GM12878 (cell line): ENCODE data around the gene S100A12. TPM values are rescaled to one million over a fixed set of nuclear protein-coding genes. Genes with fewer than 3 reads are reported as not detected.

Source experiments
- ATAC-seq: fragments of 200-7000 bp; cut with Tn5 transposase; 3 replicates; pipeline ENCODE4 v1.9.1; 2020; ENCODE audit warnings: mild to moderate bottlenecking, moderate library complexity
- Bru-seq: library from RNA; stranded (reverse); fragments of 400-500 nt; gene quantifications from one replicate; lab custom pipeline; 2021; lab: Mats Ljungman, UMichigan
- BruChase-seq, 2 experiments: library from RNA; stranded (reverse); fragments of 400-500 nt; gene quantifications; one replicate each; lab custom pipeline; 2021; lab: Mats Ljungman, UMichigan
- BruUV-seq: library from RNA; stranded (reverse); fragments of 400-500 nt; replicated peaks from 2 replicates; lab custom pipeline; 2021; lab: Mats Ljungman, UMichigan
- CTCF ChIA-PET: fragments of 300-600 bp; sonication (Branson Sonifier 250); formaldehyde crosslinking; extraction: SDS; loops from one replicate; lab custom pipeline; 2021; ENCODE audit warnings: inconsistent platforms; lab: Yijun Ruan, JAX
- POLR2A ChIA-PET: fragments of 350-600 bp; formaldehyde crosslinking; extraction: SDS; loops from one replicate; lab custom pipeline; 2021; ENCODE audit warnings: inconsistent platforms; lab: Charles Lee
- RAD21 ChIA-PET: fragments of 300-600 bp; sonication (Branson Sonifier 250); formaldehyde crosslinking; loops from one replicate; lab custom pipeline; 2023; ENCODE audit warnings: antibody characterized with exemption; ENCODE audit not compliant: unreplicated experiment; lab: Charles Lee
- SMC1A ChIA-PET: fragments of 300-600 bp; sonication (Branson Sonifier 250); formaldehyde crosslinking; loops from one replicate; lab custom pipeline; 2023; ENCODE audit not compliant: unreplicated experiment, uncharacterized antibody; lab: Charles Lee
- DNase-seq: peaks from one replicate; pipeline ENCODE4 v3.0.0-alpha.2; 2011; ENCODE audit warnings: low read depth, low spot score
- FAIRE-seq: peaks from 3 replicates; lab custom pipeline; 2011; peaks lifted over from hg19 to GRCh38; lab: Jason Lieb, UNC
- H2AFZ ChIP-seq: 2 replicates; pipeline ENCODE4 v1.6.0; 2011; ENCODE audit warnings: low read depth, low read length, control low read depth; ENCODE audit not compliant: control insufficient read depth
- H3K27ac ChIP-seq: 2 replicates; pipeline ENCODE4 v1.5.1; 2011; ENCODE audit warnings: control low read depth; ENCODE audit not compliant: control insufficient read depth, insufficient read depth
- H3K27me3 ChIP-seq, 2 experiments: replicated peaks in 1 of 2; 2 replicates each; pipeline versions ENCODE4 v1.6.0 to v1.6.1; 2011; ENCODE audit warnings: low read length in 1 of 2; ENCODE audit not compliant: control insufficient read depth in 2 of 2, insufficient read depth in 2 of 2
- H3K36me3 ChIP-seq, 2 experiments: 2 replicates each; pipeline ENCODE4 v1.5.1; 2011; ENCODE audit warnings: low read length in 1 of 2; ENCODE audit not compliant: control insufficient read depth in 2 of 2, insufficient read depth in 2 of 2
- H3K4me1 ChIP-seq: 2 replicates; pipeline ENCODE4 v1.6.1; 2011; ENCODE audit warnings: mild to moderate bottlenecking, low read length, moderate library complexity, mixed read lengths; ENCODE audit not compliant: control insufficient read depth, insufficient read depth
- H3K4me2 ChIP-seq: 2 replicates; pipeline ENCODE4 v1.6.0; 2011; ENCODE audit warnings: control low read depth; ENCODE audit not compliant: control insufficient read depth, insufficient read depth
- H3K4me3 ChIP-seq: fragments of 200-600 bp; sonication (generic); 2 replicates; pipeline ENCODE4 v1.5.1; 2016
- H3K79me2 ChIP-seq: 2 replicates; pipeline ENCODE4 v1.6.0; 2011; ENCODE audit warnings: low read length; ENCODE audit not compliant: control insufficient read depth, insufficient read depth
- H3K9ac ChIP-seq: 2 replicates; pipeline ENCODE4 v1.8.0; 2011; ENCODE audit warnings: low read length, control low read depth, mixed read lengths; ENCODE audit not compliant: control insufficient read depth, insufficient read depth
- H3K9me3 ChIP-seq: replicated peaks from 3 replicates; pipeline ENCODE4 v1.5.1; 2011; ENCODE audit warnings: mild to moderate bottlenecking, low read length; ENCODE audit not compliant: control insufficient read depth, insufficient read depth
- H4K20me1 ChIP-seq: 2 replicates; pipeline ENCODE4 v1.6.0; 2011; ENCODE audit not compliant: control insufficient read depth, insufficient read depth
- ATF3 ChIP-seq: IDR thresholded peaks from 2 replicates; pipeline ENCODE4 v1.6.1; 2011; ENCODE audit warnings: low read depth, mild to moderate bottlenecking, low read length, moderate library complexity, borderline replicate concordance; ENCODE audit errors: extremely low read depth
- NFIC ChIP-seq: IDR thresholded peaks from 2 replicates; pipeline ENCODE4 v1.6.1; 2012; ENCODE audit warnings: low read depth, mild to moderate bottlenecking, inconsistent platforms, low read length, moderate library complexity
- NR2C1 ChIP-seq: fragments of 450-650 bp; IDR thresholded peaks from 2 replicates; pipeline ENCODE4 v1.6.1; 2017; ENCODE audit warnings: antibody characterized with exemption, mild to moderate bottlenecking, moderate library complexity
- NRF1 ChIP-seq: conservative IDR thresholded peaks from 2 replicates; pipeline ENCODE4 v1.6.1; 2011; ENCODE audit warnings: mild to moderate bottlenecking, low read depth, low read length, improper control_type of control experiment
- POU2F2 ChIP-seq: IDR thresholded peaks from 3 replicates; pipeline ENCODE4 v1.6.1; 2011; ENCODE audit warnings: low read depth, mild to moderate bottlenecking, low read length, borderline replicate concordance
- RAD21 ChIP-seq: IDR thresholded peaks from 2 replicates; pipeline ENCODE4 v1.6.1; 2011; ENCODE audit warnings: mild to moderate bottlenecking, low read depth, low read length, moderate library complexity; ENCODE audit not compliant: insufficient read depth
- RUNX3 ChIP-seq: IDR thresholded peaks from 2 replicates; pipeline ENCODE4 v1.6.1; 2012; ENCODE audit warnings: low read length, inconsistent platforms
- TCF7 ChIP-seq: IDR thresholded peaks from 2 replicates; pipeline ENCODE4 v1.6.1; 2014; ENCODE audit warnings: antibody characterized with exemption, borderline replicate concordance
- YY1 ChIP-seq: IDR thresholded peaks from 2 replicates; pipeline ENCODE4 v1.6.1; 2011; ENCODE audit warnings: low read depth, mild to moderate bottlenecking, low read length
- WGBS: methylation state at CpG from one replicate; pipeline ENCODE4 v1.1.6; 2016; ENCODE audit warnings: low lambda C conversion rate; ENCODE audit not compliant: insufficient replicate concordance, insufficient coverage; ENCODE audit errors: missing lambda C conversion rate; 5-methylcytosine and 5-hydroxymethylcytosine counted together
- in situ Hi-C: fragments of 300-500 bp; cut with MboI; formaldehyde crosslinking; loops from 9 replicates; pipeline ENCODE4 v1.14.3; 2018; ENCODE audit warnings: mixed read lengths
- intact Hi-C: fragments of 100-400 bp; cut with micrococcal nuclease; formaldehyde crosslinking; loops from one replicate; pipeline ENCODE4 v1.14.2; 2022; ENCODE audit not compliant: unreplicated experiment
- long read RNA-seq, 2 experiments: library from polyadenylated mRNA; unstranded; transcript quantifications; one replicate each; pipeline ENCODE4 v2.0.0, GENCODE V29; 2019 to 2020
- polyA minus RNA-seq, 3 experiments: library from RNA; depleted of rRNA, polyadenylated mRNA; stranded (reverse); fragments of >200 nt; gene quantifications; 2 replicates each; pipeline ENCODE4 v1.2.3, GENCODE V29; 2011
- polyA plus RNA-seq, 11 experiments: library from polyadenylated mRNA; depleted of rRNA in 4 of 11; unstranded in 6 of 11; stranded (reverse) in 5 of 11; fragments of >200 nt; fragmentation: Nextera tagmentation in 4 of 11; fragmentation: Illumina TruSeq in 1 of 11; extraction: Ambion mirVana in 4 of 11; extraction: Trizol in 1 of 11; gene quantifications; 1 replicate in 1 of 11; 2 replicates in 10 of 11; pipeline versions ENCODE4 v1.2.1 to v1.2.3, GENCODE V29; 2011 to 2016; ENCODE audit warnings: inconsistent platforms in 2 of 11, missing spikeins in 2 of 11, low read depth in 1 of 11
- total RNA-seq, 4 experiments: library from RNA; depleted of rRNA in 3 of 4; stranded (reverse); fragments of >200 nt in 3 of 4; fragmentation: Illumina TruSeq in 1 of 4; extraction: Trizol in 1 of 4; gene quantifications; 2 replicates each; pipeline versions ENCODE4 v1.2.1 to v1.2.3, GENCODE V29; 2013 to 2021

S100A12 gene
- not detected in 2 replicates for total RNA-seq (2013; cell fraction: nucleolus; rRNA removed)
- not detected in 2 replicates for total RNA-seq (2014; rRNA removed)
- not detected in 2 replicates for total RNA-seq (2014; rRNA removed; fragmentation: Illumina TruSeq; extraction: Trizol)
- total RNA-seq (2021): not detected in 2 replicates
- polyA plus RNA-seq (2011; ENCODE audit: low read depth): not detected
- not detected in 2 replicates for polyA plus RNA-seq (2011; rRNA removed)
- not detected in 2 replicates for polyA plus RNA-seq (2011; cell fraction: cytosol; rRNA removed)
- not detected in 2 replicates for polyA plus RNA-seq (2011; cell fraction: nucleus; rRNA removed)
- polyA plus RNA-seq (2012): not detected in 2 replicates
- not detected in 2 replicates for polyA plus RNA-seq (2014; fragmentation: Illumina TruSeq; extraction: Trizol)
- not detected for polyA plus RNA-seq (2014; fragmentation: Nextera tagmentation; extraction: Ambion mirVana)
- polyA plus RNA-seq (2014; rRNA removed): not detected in 2 replicates
- polyA plus RNA-seq (2016; fragmentation: Nextera tagmentation; extraction: Ambion mirVana): not detected
- not detected in 2 replicates for polyA minus RNA-seq (2011; rRNA and poly(A)+ RNA removed)
- polyA minus RNA-seq (2011; cell fraction: cytosol; rRNA and poly(A)+ RNA removed): not detected in 2 replicates
- not detected in 2 replicates for polyA minus RNA-seq (2011; cell fraction: nucleus; rRNA and poly(A)+ RNA removed)
- Bru-seq, nascent RNA: not detected
- BruChase-seq, experiment 1, labeled RNA remaining after a 6-hour chase: not detected
- not detected for BruChase-seq, experiment 2, labeled RNA remaining after a 2-hour chase
- long read RNA-seq, experiment 1: 0 reads
- long read RNA-seq, experiment 2: 0 reads

- no peaks in the 10 kb centered on the region for H3K36me3 ChIP-seq
- 0% methylated on average over 1 of the region's 1 CpG for WGBS
- TF ChIP-seq POU2F2: no peak
- no peak for TF ChIP-seq NRF1
- no peak for TF ChIP-seq RAD21
- no peak for TF ChIP-seq TCF7
- TF ChIP-seq NR2C1: no peak
- no peak for TF ChIP-seq RUNX3
- no peak for TF ChIP-seq ATF3
- no peak for TF ChIP-seq NFIC
- TF ChIP-seq YY1: no peak
- ChIA-PET SMC1A (no interaction called here), CTCF (interaction anchor here (1.3 kb wide), 1 partner anchor 119 kb away, joined by 3 read pairs; no protein-coding TSS in a partner anchor), POLR2A (no interaction called here), RAD21 (no interaction called here)
- no peak for ATAC-seq
- H3K9me3 ChIP-seq: no peaks in the 10 kb centered on the region
- H3K4me2 ChIP-seq: no peak within 1 kb of the TSS
- H3K4me1 ChIP-seq: no peaks in the 10 kb centered on the region
- no peaks in the 10 kb centered on the region for H3K27me3 ChIP-seq
- H4K20me1 ChIP-seq: no peaks in the 10 kb centered on the region
- no peak within 1 kb of the TSS for H3K27ac ChIP-seq
- intact Hi-C loops (no loop called here), in situ Hi-C loops (no loop called here)
- BruUV-seq: no TSS peak
- no peak within 1 kb of the TSS for H2AFZ ChIP-seq
- DNase-seq: no peak
- FAIRE-seq: no peak
- no peak within 1 kb of the TSS for H3K4me3 ChIP-seq
- no peak within 1 kb of the TSS for H3K9ac ChIP-seq
- H3K79me2 ChIP-seq: no peaks in the 10 kb centered on the region
Measured at GRCh38 chr1:153375511-153375910, at the start of gene S100A12. Gene S100A12 (minus strand): TSS chr1:153375621. CDS start chr1:153374592, 1,029 bp downstream.
